Hepatocyte (in vitro differentiated cells): Measurements from ENCODE around the gene SERPINA4.

Experiments used
- CTCF ChIP-seq: fragments of 200-600 bp; sonication (generic); IDR thresholded peaks from 2 replicates; pipeline ENCODE4 v1.5.1; 2016; ENCODE audit warnings: antibody characterized with exemption, mild to moderate bottlenecking; ENCODE audit not compliant: poor library complexity
- EZH2 ChIP-seq: fragments of 200-600 bp; sonication (generic); IDR thresholded peaks from 2 replicates; pipeline ENCODE4 v1.6.1; 2016; ENCODE audit warnings: antibody characterized with exemption, mild to moderate bottlenecking, borderline replicate concordance
- EZH2phosphoT487 ChIP-seq: fragments of 200-600 bp; sonication (generic); IDR thresholded peaks from one replicate; pipeline ENCODE4 v1.6.1; 2018; ENCODE audit warnings: antibody characterized with exemption, mild to moderate bottlenecking, low read depth, moderate library complexity; ENCODE audit not compliant: unreplicated experiment, severe bottlenecking

DNA sequence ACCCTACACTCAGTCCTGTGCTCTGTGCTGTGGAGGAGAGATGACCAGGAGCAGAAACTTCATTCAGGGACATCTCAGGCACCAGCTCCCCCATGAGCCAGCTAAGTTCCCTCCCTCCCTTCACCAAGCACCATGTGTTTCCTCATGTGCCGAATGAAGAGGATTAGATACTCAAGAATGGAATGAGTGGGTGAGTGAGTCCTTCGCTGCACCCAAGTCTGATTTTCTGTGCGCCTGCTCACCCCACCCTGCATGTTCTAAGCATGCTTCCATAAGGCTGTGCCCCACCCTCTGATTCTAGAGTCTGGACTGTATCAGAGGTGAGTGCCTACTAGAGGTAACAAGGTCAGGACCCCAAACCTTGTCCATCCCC lies 32.1 kb downstream of the SERPINA4 start:
- TF ChIP-seq CTCF, result no peak
- TF ChIP-seq EZH2phosphoT487, result no peak
- no peak for TF ChIP-seq EZH2
